H9 (cell line): ENCODE measurements around the gene NUDT16L1. TPM values are rescaled to one million over a fixed set of nuclear protein-coding genes. Genes with fewer than 3 reads are reported as not detected.

Experiments
- DNase-seq: peaks from one replicate; pipeline ENCODE4 v3.0.0-alpha.2; 2017
- H2AFZ ChIP-seq: one replicate; pipeline ENCODE4 v1.6.1; 2013; ENCODE audit warnings: mild to moderate bottlenecking, low read length, control low read depth, moderate library complexity
- H2AK5ac ChIP-seq: 2 replicates; pipeline ENCODE4 v1.6.1; 2013; ENCODE audit warnings: low read length, control low read depth, mixed read lengths; ENCODE audit not compliant: insufficient read length
- H2BK120ac ChIP-seq: one replicate; pipeline ENCODE4 v1.6.1; 2013; ENCODE audit warnings: low read depth, mild to moderate bottlenecking, low read length, control low read depth, inconsistent platforms; ENCODE audit not compliant: poor library complexity, severe bottlenecking
- H2BK12ac ChIP-seq: 2 replicates; pipeline ENCODE4 v1.6.1; 2013; ENCODE audit warnings: low read length, control low read depth, mixed read lengths, low read depth; ENCODE audit not compliant: insufficient read length
- H2BK15ac ChIP-seq: 2 replicates; pipeline ENCODE4 v1.6.1; 2013; ENCODE audit warnings: low read depth, low read length, control low read depth
- H2BK20ac ChIP-seq: one replicate; pipeline ENCODE4 v1.6.1; 2013; ENCODE audit warnings: low read depth, mild to moderate bottlenecking, low read length, control low read depth, inconsistent platforms; ENCODE audit not compliant: poor library complexity, severe bottlenecking
- H2BK5ac ChIP-seq: 2 replicates; pipeline ENCODE4 v1.6.1; 2013; ENCODE audit warnings: low read length, control low read depth, mixed read lengths; ENCODE audit not compliant: insufficient read length
- H3K14ac ChIP-seq: 2 replicates; pipeline ENCODE4 v1.6.1; 2013; ENCODE audit warnings: low read length, control low read depth; ENCODE audit not compliant: insufficient read depth
- H3K18ac ChIP-seq: 2 replicates; pipeline ENCODE4 v1.6.1; 2013; ENCODE audit warnings: low read depth, mild to moderate bottlenecking, mixed read lengths, low read length, control low read depth; ENCODE audit not compliant: insufficient read length
- H3K23ac ChIP-seq: 2 replicates; pipeline ENCODE4 v1.6.1; 2013; ENCODE audit warnings: low read length, control low read depth, mixed read lengths, low read depth; ENCODE audit not compliant: insufficient read length
- H3K23me2 ChIP-seq: 2 replicates; pipeline ENCODE4 v1.6.1; 2013; ENCODE audit warnings: low read depth, mild to moderate bottlenecking, mixed read lengths, low read length, control low read depth; ENCODE audit not compliant: insufficient read length, poor library complexity, severe bottlenecking
- H3K27ac ChIP-seq: 2 replicates; pipeline ENCODE4 v1.5.1; 2013; ENCODE audit warnings: low read length, control low read depth, mixed read lengths, low read depth; ENCODE audit not compliant: insufficient read length
- H3K27me3 ChIP-seq: 2 replicates; pipeline ENCODE4 v1.6.1; 2013; ENCODE audit warnings: low read length, control low read depth, inconsistent platforms; ENCODE audit not compliant: insufficient read depth
- H3K4ac ChIP-seq: 2 replicates; pipeline ENCODE4 v1.6.1; 2013; ENCODE audit warnings: low read depth, mild to moderate bottlenecking, control low read depth, inconsistent platforms, low read length, moderate library complexity
- H3K4me1 ChIP-seq: 2 replicates; pipeline ENCODE4 v1.6.1; 2013; ENCODE audit warnings: low read length, control low read depth, inconsistent platforms; ENCODE audit not compliant: insufficient read depth
- H3K4me2 ChIP-seq: 2 replicates; pipeline ENCODE4 v1.6.1; 2013; ENCODE audit warnings: low read length, control low read depth, mixed read lengths; ENCODE audit not compliant: insufficient read length, insufficient read depth
- H3K56ac ChIP-seq: 2 replicates; pipeline ENCODE4 v1.6.1; 2013; ENCODE audit warnings: low read depth, mild to moderate bottlenecking, mixed read lengths, low read length, control low read depth; ENCODE audit not compliant: insufficient read length
- H3K79me1 ChIP-seq: 2 replicates; pipeline ENCODE4 v1.6.1; 2013; ENCODE audit warnings: low read depth, mild to moderate bottlenecking, moderate library complexity, low read length, control low read depth, inconsistent platforms; ENCODE audit not compliant: insufficient read depth, poor library complexity, severe bottlenecking
- H3K79me2 ChIP-seq: 2 replicates; pipeline ENCODE4 v1.6.1; 2013; ENCODE audit warnings: low read length, control low read depth, inconsistent platforms; ENCODE audit not compliant: insufficient read depth
- H3K9ac ChIP-seq: 2 replicates; pipeline ENCODE4 v1.6.1; 2013; ENCODE audit warnings: low read length, control low read depth, mixed read lengths; ENCODE audit not compliant: insufficient read length; ENCODE audit errors: extremely low read depth
- H3K9me3 ChIP-seq: one replicate; pipeline ENCODE4 v1.6.1; 2013; ENCODE audit warnings: low read depth, low read length, inconsistent platforms; ENCODE audit not compliant: control insufficient read depth
- H3T11ph ChIP-seq: one replicate; pipeline ENCODE4 v1.6.1; 2013; ENCODE audit warnings: mild to moderate bottlenecking, low read length, control low read depth, inconsistent platforms
- H4K20me1 ChIP-seq: one replicate; pipeline ENCODE4 v1.6.1; 2013; ENCODE audit not compliant: control insufficient read depth, insufficient read length, insufficient read depth
- H4K5ac ChIP-seq: 2 replicates; pipeline ENCODE4 v1.6.1; 2013; ENCODE audit warnings: low read depth, mild to moderate bottlenecking, mixed read lengths, low read length, control low read depth; ENCODE audit not compliant: insufficient read length
- H4K8ac ChIP-seq: replicated peaks from 2 replicates; pipeline ENCODE4 v1.6.1; 2013; ENCODE audit warnings: low read length, control low read depth, mixed read lengths, low read depth; ENCODE audit not compliant: insufficient read length
- H4K91ac ChIP-seq: 2 replicates; pipeline ENCODE4 v1.6.1; 2013; ENCODE audit warnings: low read depth, mild to moderate bottlenecking, moderate library complexity, mixed read lengths, low read length, control low read depth; ENCODE audit not compliant: insufficient read length
- H3K27ac Mint-ChIP-seq, 3 experiments: 2 replicates in 2 of 3; 3 replicates in 1 of 3; pipeline ENCODE4 v1.8.0; 2020 to 2021; ENCODE audit warnings: mixed read lengths in 3 of 3, mild to moderate bottlenecking in 1 of 3, moderate library complexity in 1 of 3
- H3K27me3 Mint-ChIP-seq: 2 replicates; pipeline ENCODE4 v1.8.0; 2021; ENCODE audit warnings: low read depth, mild to moderate bottlenecking, moderate library complexity, mixed read lengths
- H3K36me3 Mint-ChIP-seq, 3 experiments: 2 replicates in 2 of 3; 3 replicates in 1 of 3; pipeline ENCODE4 v1.8.0; 2020 to 2021; ENCODE audit warnings: low read depth in 3 of 3, mixed read lengths in 3 of 3; ENCODE audit not compliant: insufficient read depth in 1 of 3
- H3K4me1 Mint-ChIP-seq, 2 experiments: 2 replicates each; pipeline ENCODE4 v1.8.0; 2020; ENCODE audit warnings: mixed read lengths in 2 of 2
- H3K4me3 Mint-ChIP-seq, 2 experiments: 2 replicates in 1 of 2; 3 replicates in 1 of 2; pipeline ENCODE4 v1.8.0; 2020 to 2021; ENCODE audit warnings: mild to moderate bottlenecking in 2 of 2, mixed read lengths in 2 of 2, moderate library complexity in 1 of 2
- H3K9me3 Mint-ChIP-seq, 2 experiments: 2 replicates in 1 of 2; 3 replicates in 1 of 2; pipeline ENCODE4 v1.8.0; 2020; ENCODE audit warnings: mild to moderate bottlenecking in 2 of 2, mixed read lengths in 2 of 2, moderate library complexity in 1 of 2
- WGBS: extraction: QIAGEN DNeasy Blood & Tissue Kit; methylation state at CpG from one replicate; pipeline ENCODE4 v1.1.7; 2013; ENCODE audit warnings: missing lambda C conversion rate, low lambda C conversion rate, mixed read lengths; ENCODE audit not compliant: insufficient read length; ENCODE audit errors: extremely low coverage; 5-methylcytosine and 5-hydroxymethylcytosine counted together
- total RNA-seq: library from RNA; stranded (reverse); gene quantifications from 2 replicates; pipeline ENCODE4 v1.2.1, GENCODE V29; 2021
- TF ChIP-seq, protein P1 (sequence below): fragments of 200-600 bp; sonication (generic); conservative IDR thresholded peaks from 3 replicates; pipeline ENCODE4 v1.8.0; 2021; ENCODE audit warnings: antibody characterized with exemption, mild to moderate bottlenecking

NUDT16L1 gene
- total RNA-seq, 1 experiment from 2014 or later, result 49.4 TPM

DNA sequence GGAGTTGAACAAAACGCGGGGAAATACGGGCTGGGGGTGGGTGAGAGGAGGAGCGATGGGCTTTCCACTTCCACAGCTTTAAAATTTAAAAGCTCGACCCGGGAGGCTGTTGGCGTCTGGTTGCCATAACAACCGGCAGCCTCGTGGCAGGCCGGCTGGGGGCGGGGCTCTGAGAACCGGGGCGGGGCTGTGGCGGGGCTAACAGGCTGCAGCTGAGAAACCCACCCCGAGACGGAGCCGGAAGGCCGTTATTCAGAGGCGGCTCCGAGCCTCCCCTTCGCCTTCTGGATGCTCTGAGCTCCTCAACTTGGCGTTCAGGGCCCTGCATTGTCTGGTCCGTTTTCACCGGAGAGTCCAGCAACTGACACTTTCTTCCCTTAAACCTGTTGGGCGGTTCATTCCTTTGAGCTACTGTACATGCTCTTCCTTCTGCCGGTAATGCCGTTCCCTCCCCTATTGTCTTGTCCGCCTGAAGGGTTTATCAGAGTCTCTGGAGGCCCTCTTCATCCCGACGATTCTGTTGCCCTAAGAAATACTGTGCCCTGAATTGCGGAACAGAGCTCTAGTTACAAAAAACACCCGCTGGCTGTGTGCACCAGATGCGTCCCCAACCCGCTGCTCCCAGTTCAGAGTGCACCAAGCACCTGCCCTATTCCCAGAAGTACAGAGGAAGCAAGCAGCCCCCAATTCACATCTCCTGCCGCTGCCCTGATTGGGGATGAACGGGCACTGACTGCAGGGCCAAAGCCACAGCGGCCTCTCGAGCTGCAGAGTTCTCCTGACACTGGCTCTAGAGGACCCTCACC is 41.6 kb downstream of the NUDT16L1 start:
- H3K27me3 ChIP-seq, result no peaks in the 10 kb centered on the region
- no peak overlapping the region for H2BK120ac ChIP-seq
- Mint-ChIP-seq H3K4me3 (peak overlapping the region; percentile 92 to 97), H3K27ac (peak overlapping the region; percentile 96 to 97 (median 96)), H3K36me3 (peaks cover 0 to 9% (median 8%) of the 10 kb centered on the region in 3 experiments; a peak in 5 of 7 replicates), H3K4me1 (peaks cover 8 to 12% of the 10 kb centered on the region in 2 experiments), H3K9me3 (no peaks in the 10 kb centered on the region; a peak in 1 of 5 replicates), H3K27me3 (peaks cover 4% of the 10 kb centered on the region)
- H3K23ac ChIP-seq, result no peak overlapping the region
- no peak overlapping the region for H3K14ac ChIP-seq
- H2AK5ac ChIP-seq, result no peak overlapping the region
- H4K5ac ChIP-seq, result no peak overlapping the region
- TF ChIP-seq, protein P1, sequence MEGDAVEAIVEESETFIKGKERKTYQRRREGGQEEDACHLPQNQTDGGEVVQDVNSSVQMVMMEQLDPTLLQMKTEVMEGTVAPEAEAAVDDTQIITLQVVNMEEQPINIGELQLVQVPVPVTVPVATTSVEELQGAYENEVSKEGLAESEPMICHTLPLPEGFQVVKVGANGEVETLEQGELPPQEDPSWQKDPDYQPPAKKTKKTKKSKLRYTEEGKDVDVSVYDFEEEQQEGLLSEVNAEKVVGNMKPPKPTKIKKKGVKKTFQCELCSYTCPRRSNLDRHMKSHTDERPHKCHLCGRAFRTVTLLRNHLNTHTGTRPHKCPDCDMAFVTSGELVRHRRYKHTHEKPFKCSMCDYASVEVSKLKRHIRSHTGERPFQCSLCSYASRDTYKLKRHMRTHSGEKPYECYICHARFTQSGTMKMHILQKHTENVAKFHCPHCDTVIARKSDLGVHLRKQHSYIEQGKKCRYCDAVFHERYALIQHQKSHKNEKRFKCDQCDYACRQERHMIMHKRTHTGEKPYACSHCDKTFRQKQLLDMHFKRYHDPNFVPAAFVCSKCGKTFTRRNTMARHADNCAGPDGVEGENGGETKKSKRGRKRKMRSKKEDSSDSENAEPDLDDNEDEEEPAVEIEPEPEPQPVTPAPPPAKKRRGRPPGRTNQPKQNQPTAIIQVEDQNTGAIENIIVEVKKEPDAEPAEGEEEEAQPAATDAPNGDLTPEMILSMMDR, result no peak
- H3K56ac ChIP-seq, result no peak overlapping the region
- no peak overlapping the region for H2BK15ac ChIP-seq
- peak overlapping the region; percentile 59 for H2AFZ ChIP-seq
- DNase-seq, result peak; percentile 91
- peaks cover 3% of the 10 kb centered on the region for H3K79me1 ChIP-seq
- H3K4me1 ChIP-seq, result no peaks in the 10 kb centered on the region
- no CpG with 5 or more reads among the region's 38 CpGs for WGBS
- H3K27ac ChIP-seq, result no peak overlapping the region
- H3K9ac ChIP-seq, result peak overlapping the region; percentile 44
- H2BK20ac ChIP-seq, result no peak overlapping the region
- H2BK12ac ChIP-seq, result no peak overlapping the region
- peak overlapping the region; percentile 10 for H3K18ac ChIP-seq
- peaks cover 9% of the 10 kb centered on the region for H3K23me2 ChIP-seq
- H4K8ac ChIP-seq, result no peak overlapping the region
- no peak overlapping the region for H2BK5ac ChIP-seq
- H4K20me1 ChIP-seq, result no peaks in the 10 kb centered on the region
- peaks cover 4% of the 10 kb centered on the region; the same call in 1 of the 2 replicates for H3K79me2 ChIP-seq
- no peaks in the 10 kb centered on the region for H3K9me3 ChIP-seq
- no peak overlapping the region for H3K4ac ChIP-seq
- peak overlapping the region; percentile 94 for H3K4me2 ChIP-seq
- H3T11ph ChIP-seq, result no peak overlapping the region
- H4K91ac ChIP-seq, result no peak overlapping the region
